Keratinocyte (primary cell): ENCODE data around the gene TEAD4. TPM values are rescaled to one million over a fixed set of nuclear protein-coding genes. Genes with fewer than 3 reads are reported as not detected.

Experiments
- DNase-seq: peaks from one replicate; pipeline ENCODE4 v3.0.0-alpha.2; 2011; ENCODE audit warnings: low read depth, missing footprints, low spot score
- FAIRE-seq: peaks from 2 replicates; lab custom pipeline; 2011; peaks lifted over from hg19 to GRCh38; lab: Jason Lieb, UNC
- H2AFZ ChIP-seq: 2 replicates; pipeline ENCODE4 v1.6.0; 2012; ENCODE audit warnings: low read length, control low read depth, inconsistent platforms; ENCODE audit not compliant: control insufficient read depth
- H3K27ac ChIP-seq: 2 replicates; pipeline ENCODE4 v1.5.1; 2011; ENCODE audit warnings: low read length; ENCODE audit not compliant: control insufficient read depth, insufficient read depth
- H3K27me3 ChIP-seq: 3 replicates; pipeline ENCODE4 v1.6.0; 2011; ENCODE audit warnings: low read length; ENCODE audit not compliant: control insufficient read depth, insufficient read depth; ENCODE audit errors: extremely low read depth
- H3K36me3 ChIP-seq, 2 experiments: 2 replicates in 1 of 2; 3 replicates in 1 of 2; pipeline ENCODE4 v1.5.1; 2011; ENCODE audit warnings: low read length in 2 of 2, mild to moderate bottlenecking in 1 of 2; ENCODE audit not compliant: control insufficient read depth in 2 of 2, insufficient read depth in 2 of 2; ENCODE audit errors: extremely low read depth in 1 of 2
- H3K4me1 ChIP-seq: 3 replicates; pipeline ENCODE4 v1.5.1; 2011; ENCODE audit warnings: low read length; ENCODE audit not compliant: control insufficient read depth, insufficient read depth; ENCODE audit errors: extremely low read depth
- H3K4me2 ChIP-seq: 3 replicates; pipeline ENCODE4 v1.6.0; 2011; ENCODE audit warnings: low read depth, low read length; ENCODE audit not compliant: control insufficient read depth, insufficient read depth; ENCODE audit errors: extremely low read depth
- H3K4me3 ChIP-seq, 3 experiments: fragments of 200-600 bp in 1 of 3; sonication (generic) in 1 of 3; 2 replicates in 2 of 3; 3 replicates in 1 of 3; pipeline ENCODE4 v1.5.1; 2011 to 2016; ENCODE audit warnings: low read length in 3 of 3, mild to moderate bottlenecking in 3 of 3, control low read depth in 2 of 3, inconsistent platforms in 1 of 3, low read depth in 1 of 3, mixed read lengths in 1 of 3, mixed run types in 1 of 3, moderate library complexity in 1 of 3; ENCODE audit not compliant: control insufficient read depth in 2 of 3, insufficient read depth in 2 of 3; ENCODE audit errors: extremely low read depth in 1 of 3
- H3K79me2 ChIP-seq: 2 replicates; pipeline ENCODE4 v1.6.0; 2012; ENCODE audit warnings: low read length; ENCODE audit not compliant: control insufficient read depth, insufficient read depth
- H3K9ac ChIP-seq: 3 replicates; pipeline ENCODE4 v1.6.0; 2011; ENCODE audit warnings: low read length; ENCODE audit not compliant: control insufficient read depth, insufficient read depth; ENCODE audit errors: extremely low read depth
- H3K9me1 ChIP-seq: 3 replicates; pipeline ENCODE4 v1.6.0; 2011; ENCODE audit warnings: low read length; ENCODE audit not compliant: control insufficient read depth, insufficient read depth; ENCODE audit errors: extremely low read depth
- H3K9me3 ChIP-seq: 2 replicates; pipeline ENCODE4 v1.5.1; 2012; ENCODE audit warnings: low read depth, low read length; ENCODE audit not compliant: control insufficient read depth
- H4K20me1 ChIP-seq: 3 replicates; pipeline ENCODE4 v1.6.0; 2011; ENCODE audit warnings: low read length; ENCODE audit not compliant: control insufficient read depth, insufficient read depth; ENCODE audit errors: extremely low read depth
- CTCF ChIP-seq, 3 experiments: IDR thresholded peaks in 1 of 3; conservative IDR thresholded peaks in 1 of 3; optimal IDR thresholded peaks in 1 of 3; 2 replicates in 2 of 3; 3 replicates in 1 of 3; pipeline versions ENCODE3 to v1.5.1; 2011; ENCODE audit warnings: low read length in 3 of 3, mild to moderate bottlenecking in 3 of 3, moderate library complexity in 2 of 3, control low read depth in 1 of 3, inconsistent platforms in 1 of 3; ENCODE audit not compliant: insufficient read depth in 2 of 3; ENCODE audit errors: extremely low read depth in 1 of 3
- EZH2 ChIP-seq: IDR thresholded peaks from one replicate; pipeline ENCODE4 v1.6.1; 2012; ENCODE audit warnings: inconsistent platforms, mild to moderate bottlenecking, low read length, moderate library complexity
- dilution Hi-C: fragments of 300-500 bp; cut with MboI; formaldehyde crosslinking; loops from one replicate; pipeline ENCODE4 v1.7.0; 2020; ENCODE audit warnings: low sequenced_read_pairs; ENCODE audit not compliant: extremely low pct_ligation_motif_present
- polyA plus RNA-seq, 5 experiments: library from polyadenylated mRNA; depleted of rRNA in 3 of 5; stranded (reverse) in 3 of 5; stranded (forward) in 1 of 5; unstranded in 1 of 5; fragments of >200 nt; gene quantifications; 1 replicate in 1 of 5; 2 replicates in 3 of 5; 3 replicates in 1 of 5; pipeline versions ENCODE4 v1.2.1 to v1.2.3, GENCODE V29; 2011 to 2012; ENCODE audit warnings: missing spikeins in 2 of 5, low read depth in 1 of 5, low replicate concordance in 1 of 5

Gene TEAD4
- polyA plus RNA-seq, 1 donor (not counting 4 experiments of a cell fraction or from before 2014, with no cell fraction given): 8.1 TPM

DNA sequence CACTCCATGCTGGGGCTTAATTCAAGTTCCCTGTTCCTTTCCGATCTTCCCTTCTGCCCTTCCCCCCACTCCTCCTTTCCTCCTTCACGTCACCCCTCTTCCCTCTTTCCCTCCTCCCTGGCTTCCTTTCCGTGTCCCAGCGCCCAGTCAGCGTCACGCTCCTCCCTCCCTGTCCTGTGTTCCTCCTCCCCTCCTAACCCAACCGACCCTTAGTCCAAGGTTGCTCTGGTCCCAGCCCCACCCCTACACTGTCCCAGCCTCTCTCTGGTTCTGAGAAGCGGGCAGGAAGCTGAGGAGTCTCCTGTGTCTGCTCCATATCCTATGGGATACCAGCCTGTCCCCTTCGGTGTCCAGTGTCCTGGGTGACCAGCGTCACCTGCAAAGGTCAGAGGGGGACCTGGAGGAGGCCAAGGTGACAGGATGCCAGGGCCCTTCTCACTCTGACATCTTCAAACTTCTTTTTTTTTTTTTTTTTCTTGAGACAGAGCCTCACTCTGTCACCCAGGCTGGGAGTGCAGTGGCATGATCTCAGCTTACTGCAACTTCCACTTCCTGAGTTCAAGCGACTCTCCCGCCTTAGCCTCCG, 61.7 kb downstream of the TEAD4 start:
- Histone ChIP-seq H3K4me2 (no peak overlapping the region), H3K9me1 (no peaks in the 10 kb centered on the region), H3K27ac (no peak overlapping the region), H4K20me1 (no peaks in the 10 kb centered on the region), H3K9me3 (no peaks in the 10 kb centered on the region), H3K9ac (no peak overlapping the region), H3K27me3 (no peaks in the 10 kb centered on the region), H3K4me1 (no peaks in the 10 kb centered on the region), H3K79me2 (no peaks in the 10 kb centered on the region), H2AFZ (no peak overlapping the region), H3K4me3 (no peak overlapping the region), H3K36me3 (peaks cover 0 to 5% of the 10 kb centered on the region in 2 experiments)
- no peak for DNase-seq
- dilution Hi-C loops: no loop called here
- FAIRE-seq: no peak
- no peak for TF ChIP-seq CTCF (optimal IDR thresholded peaks at IDR 0.05 in 1 of 3, IDR thresholded peaks at IDR 0.05 in 1 of 3, conservative IDR thresholded peaks at IDR 0.05 in 1 of 3; ENCODE audit: extremely low read depth in 1 of 3, insufficient read depth in 2 of 3, low read length in 3 of 3)
- no peak for TF ChIP-seq EZH2

GRCh38 chr12:3022411-3022810, 63.2 kb downstream of the TEAD4 start:
- no peak overlapping the region for H2AFZ ChIP-seq
- DNase-seq (no peak), FAIRE-seq (no peak)
- peaks cover 0 to 5% of the 10 kb centered on the region in 2 experiments for H3K36me3 ChIP-seq
- no peaks in the 10 kb centered on the region for H3K79me2 ChIP-seq
- H3K4me1 ChIP-seq: no peaks in the 10 kb centered on the region
- H3K9ac ChIP-seq: no peak overlapping the region
- no peak overlapping the region for H3K4me3 ChIP-seq
- H4K20me1 ChIP-seq: no peaks in the 10 kb centered on the region
- TF ChIP-seq CTCF (optimal IDR thresholded peaks at IDR 0.05 in 1 of 3, IDR thresholded peaks at IDR 0.05 in 1 of 3, conservative IDR thresholded peaks at IDR 0.05 in 1 of 3; ENCODE audit: extremely low read depth in 1 of 3, insufficient read depth in 2 of 3, low read length in 3 of 3): no peak
- TF ChIP-seq EZH2: no peak
- H3K9me3 ChIP-seq: no peaks in the 10 kb centered on the region
- dilution Hi-C loops: no loop called here
- H3K4me2 ChIP-seq: no peak overlapping the region
- H3K27ac ChIP-seq: no peak overlapping the region
- H3K27me3 ChIP-seq: no peaks in the 10 kb centered on the region
- H3K9me1 ChIP-seq: no peaks in the 10 kb centered on the region
